HG02610 (cell line): ENCODE results near the gene ZNF839.

Source experiments
- ATAC-seq: cut with Tn5 transposase; IDR thresholded peaks from one replicate; pipeline ENCODE4 v1.9.1; 2021; ENCODE audit warnings: mild to moderate bottlenecking, moderate library complexity; ENCODE audit not compliant: unreplicated experiment

The ZNF839 gene

DNA sequence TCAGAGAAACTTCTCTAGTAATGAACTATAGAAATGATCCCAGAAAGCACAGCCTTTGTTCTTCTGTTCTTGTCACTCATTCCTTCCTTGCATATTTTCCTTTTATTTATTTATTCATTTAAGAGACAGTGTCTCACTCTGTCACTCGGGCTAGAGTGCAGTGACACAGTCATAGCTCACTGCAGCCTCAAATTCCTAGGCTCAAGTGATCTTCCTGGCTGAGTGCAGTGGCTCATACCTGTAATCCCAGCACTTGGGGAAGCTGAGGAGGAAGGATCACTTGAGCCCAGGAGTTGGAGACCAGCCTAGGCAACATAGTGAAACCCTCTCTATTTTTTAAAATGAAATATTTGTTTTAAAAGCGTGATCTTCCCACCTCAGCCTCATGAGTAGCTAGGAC, 54.7 kb downstream of the ZNF839 start:
- ATAC-seq: no peak

DNA sequence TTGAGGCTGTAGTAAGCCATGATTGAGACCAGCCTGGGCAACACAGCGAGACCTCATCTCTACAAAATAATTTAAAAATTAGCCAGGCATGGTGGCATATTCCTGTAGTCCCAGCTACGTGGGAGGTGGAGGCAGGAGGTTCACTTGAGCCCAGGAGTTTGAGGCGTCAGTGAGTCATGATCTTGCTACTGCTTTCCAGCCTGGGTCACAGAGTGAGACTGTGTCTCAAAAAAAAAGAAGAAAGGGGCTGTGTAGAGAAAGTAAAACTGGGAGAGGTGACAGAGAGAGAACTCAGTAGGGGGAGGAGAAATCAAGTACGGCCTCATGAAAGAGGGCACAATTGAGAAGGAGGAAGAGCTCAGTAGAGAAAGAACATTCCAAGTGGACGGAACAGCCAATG, 55.6 kb downstream of the ZNF839 start:
- no peak for ATAC-seq

DNA sequence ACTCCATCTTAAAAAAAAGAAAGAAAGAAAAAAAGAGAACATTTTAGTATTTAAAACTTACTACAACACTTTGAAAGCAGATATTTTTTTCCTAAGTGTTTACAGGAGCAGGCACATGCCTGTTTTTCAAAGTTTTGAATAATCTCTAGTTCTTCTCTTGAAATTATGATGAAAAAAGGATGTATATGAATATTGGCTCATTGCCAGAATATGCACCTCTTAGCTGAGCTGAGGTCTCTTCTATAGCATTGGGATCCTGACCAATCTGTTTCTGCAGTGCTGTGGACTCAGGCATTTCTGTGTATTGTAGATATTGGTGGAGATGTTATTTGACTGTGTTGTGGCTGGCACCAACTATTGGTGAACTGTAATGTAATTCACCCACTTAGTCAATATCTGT, 58.1 kb downstream of the ZNF839 start:
- ATAC-seq: no peak

DNA sequence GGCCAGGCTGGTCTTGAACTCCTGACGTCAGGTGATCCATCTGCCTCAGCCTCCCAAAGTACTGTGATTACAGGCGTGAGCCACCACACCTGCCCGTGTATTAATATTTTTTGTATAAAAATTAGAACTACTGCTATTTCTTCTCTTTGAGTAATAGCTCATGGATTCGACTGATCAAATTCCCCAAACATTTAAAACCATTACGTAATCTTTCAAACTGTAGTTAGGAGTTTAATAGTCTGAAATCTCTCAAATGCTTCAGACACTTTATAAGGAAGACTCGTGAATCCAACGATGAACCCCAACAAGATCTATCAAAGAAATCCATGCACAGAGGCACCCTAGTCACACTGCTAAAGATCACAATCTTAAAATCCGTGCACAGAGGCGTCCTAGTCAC, 59.3 kb downstream of the ZNF839 start:
- ATAC-seq: no peak

DNA sequence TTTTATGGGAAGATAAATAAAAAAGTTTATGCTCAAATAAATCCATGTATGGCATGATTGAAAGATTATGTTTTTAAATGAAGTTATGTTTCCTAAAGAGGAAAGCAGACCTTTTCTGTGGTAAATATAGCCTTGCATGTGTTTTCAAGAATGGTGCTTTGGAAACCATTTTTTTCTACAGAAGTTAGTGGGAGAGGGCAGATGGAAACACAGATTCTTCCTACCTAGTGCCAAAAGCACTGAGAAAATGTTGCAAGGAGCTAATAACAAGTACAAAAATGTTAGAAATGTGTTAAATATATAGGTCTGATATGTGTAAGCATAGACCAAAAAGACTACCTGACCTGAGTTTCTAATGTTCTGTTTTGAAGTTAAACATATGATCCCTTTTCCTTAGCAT, 67.5 kb downstream of the ZNF839 start:
- no peak for ATAC-seq

DNA sequence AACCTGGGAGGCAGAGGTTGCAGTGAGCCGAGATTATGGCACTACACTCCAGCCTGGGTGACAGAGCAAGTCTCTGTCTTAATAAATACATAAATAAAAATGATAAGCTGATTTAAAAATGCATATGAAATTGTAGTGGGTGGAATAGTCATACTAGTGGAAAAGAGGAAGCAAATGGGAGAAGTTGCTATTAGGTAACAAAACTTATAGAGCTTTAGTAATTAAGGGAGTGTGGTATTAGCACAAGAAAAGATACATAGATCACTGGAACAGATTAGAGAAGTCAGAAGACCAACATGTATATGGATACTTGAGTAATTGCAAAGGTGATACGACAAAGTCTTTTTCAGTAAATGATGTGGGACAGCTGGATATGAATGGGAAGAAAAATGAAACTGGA, 69.7 kb downstream of the ZNF839 start:
- ATAC-seq: no peak

DNA sequence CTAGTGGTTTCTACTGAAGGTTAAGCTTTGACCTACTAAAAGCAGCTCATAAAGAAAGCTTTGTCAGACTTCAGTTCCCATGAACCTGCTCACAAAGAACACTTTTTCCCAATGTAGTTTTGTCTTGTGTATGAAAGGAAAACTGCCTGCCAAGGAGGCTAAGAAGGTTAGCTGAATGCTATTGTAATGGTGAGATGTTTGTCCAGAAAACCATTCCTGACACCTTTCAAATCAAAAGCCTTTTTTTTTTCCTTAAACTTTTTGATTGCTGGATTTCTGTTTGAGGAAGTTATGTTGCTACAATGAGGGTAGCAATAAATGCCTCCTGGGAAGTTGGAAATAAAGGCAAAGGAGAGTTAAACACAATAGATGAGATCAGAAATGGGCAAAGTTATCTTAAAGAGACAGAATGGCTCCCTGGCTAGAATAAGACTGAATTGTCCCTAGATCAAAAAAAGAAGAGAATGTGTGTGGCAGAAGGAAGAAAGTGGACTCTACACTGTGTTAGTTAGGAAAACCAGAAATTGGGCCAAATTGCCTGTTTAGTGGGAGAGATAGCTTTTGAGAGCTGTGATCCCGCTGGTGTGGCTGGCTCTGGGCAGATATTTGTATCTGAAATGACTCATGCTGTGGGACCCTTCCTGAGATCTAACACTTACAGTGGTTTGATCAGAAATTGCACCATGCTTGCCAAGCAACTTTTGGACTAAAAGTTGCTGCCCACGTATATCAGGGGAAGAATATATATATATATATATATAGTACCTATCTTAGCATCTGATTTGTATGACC, 70.7 kb downstream of the ZNF839 start:
- ATAC-seq: no peak
